GM18498 (cell line): ENCODE measurements around the gene F5.

ENCODE experiments used
- ATAC-seq: cut with Tn5 transposase; IDR thresholded peaks from one replicate; pipeline ENCODE4 v1.9.1; 2021; ENCODE audit warnings: mild to moderate bottlenecking, moderate library complexity; ENCODE audit not compliant: unreplicated experiment

F5 gene

DNA sequence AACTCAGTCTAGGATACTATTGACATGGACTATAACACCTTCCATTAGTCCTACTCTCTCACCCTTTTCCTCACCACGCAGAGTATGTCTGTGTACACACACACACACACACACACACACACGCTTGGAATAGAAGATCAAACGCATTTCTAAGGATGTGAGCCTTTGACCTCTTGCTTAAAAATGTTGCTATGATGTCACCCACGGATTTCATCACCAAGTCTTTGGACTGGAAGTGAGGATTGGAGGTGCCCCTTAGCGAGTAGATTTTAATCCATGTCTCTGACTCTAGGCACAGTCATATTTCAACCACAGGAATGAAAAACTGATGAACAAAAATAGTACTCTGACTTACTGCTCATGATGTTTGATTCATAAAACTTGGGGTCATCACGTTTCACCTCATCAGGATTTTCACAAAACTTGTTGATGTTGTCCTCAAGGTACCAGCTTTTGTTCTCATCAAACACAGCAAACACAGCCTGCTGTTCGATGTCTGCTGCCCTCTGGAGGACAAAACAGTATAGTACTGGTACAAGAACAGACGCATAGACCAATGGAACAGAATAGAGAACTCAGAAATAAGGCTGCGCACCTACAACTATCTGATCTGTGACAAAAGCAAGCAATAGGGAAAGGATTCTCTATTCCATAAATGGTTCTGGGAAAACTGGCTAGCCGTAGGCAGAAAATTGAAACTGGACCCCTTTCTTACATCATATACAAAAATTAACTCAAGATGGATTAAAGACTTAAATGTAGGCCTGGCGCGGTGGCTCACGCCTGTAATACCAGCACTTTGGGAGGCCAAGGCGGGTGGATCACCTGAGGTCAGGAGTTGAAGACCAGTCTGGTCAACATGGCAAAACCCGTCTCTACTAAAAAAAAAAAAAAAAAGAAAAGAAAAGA is 39.9 kb downstream of the F5 start:
- ATAC-seq, result peak; percentile 70

GRCh38 chr1:169545472-169545871 is 40.8 kb downstream of the F5 start:
- no peak for ATAC-seq

- no peak for ATAC-seq
Observed at GRCh38 chr1:169538998-169539871, 47.0 kb downstream of the F5 start.

DNA sequence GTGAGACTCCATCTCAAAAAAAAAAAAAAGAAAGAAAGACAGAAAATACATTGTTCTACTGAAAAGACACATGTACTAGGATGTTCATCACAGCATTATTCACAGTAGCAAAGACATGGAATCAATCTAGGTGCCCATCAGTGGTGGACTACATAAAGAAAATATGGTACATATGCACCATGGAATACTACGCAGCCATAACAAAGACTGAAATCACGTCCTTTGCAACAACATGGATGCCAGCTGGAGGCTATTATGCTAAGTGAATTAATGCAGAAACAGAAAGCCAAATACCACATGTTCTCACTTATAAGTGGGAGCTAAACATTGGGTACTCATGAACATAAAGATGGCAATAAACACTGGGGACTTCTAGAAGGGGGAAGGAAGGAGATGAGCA is 51.6 kb downstream of the F5 start:
- ATAC-seq, result no peak

DNA sequence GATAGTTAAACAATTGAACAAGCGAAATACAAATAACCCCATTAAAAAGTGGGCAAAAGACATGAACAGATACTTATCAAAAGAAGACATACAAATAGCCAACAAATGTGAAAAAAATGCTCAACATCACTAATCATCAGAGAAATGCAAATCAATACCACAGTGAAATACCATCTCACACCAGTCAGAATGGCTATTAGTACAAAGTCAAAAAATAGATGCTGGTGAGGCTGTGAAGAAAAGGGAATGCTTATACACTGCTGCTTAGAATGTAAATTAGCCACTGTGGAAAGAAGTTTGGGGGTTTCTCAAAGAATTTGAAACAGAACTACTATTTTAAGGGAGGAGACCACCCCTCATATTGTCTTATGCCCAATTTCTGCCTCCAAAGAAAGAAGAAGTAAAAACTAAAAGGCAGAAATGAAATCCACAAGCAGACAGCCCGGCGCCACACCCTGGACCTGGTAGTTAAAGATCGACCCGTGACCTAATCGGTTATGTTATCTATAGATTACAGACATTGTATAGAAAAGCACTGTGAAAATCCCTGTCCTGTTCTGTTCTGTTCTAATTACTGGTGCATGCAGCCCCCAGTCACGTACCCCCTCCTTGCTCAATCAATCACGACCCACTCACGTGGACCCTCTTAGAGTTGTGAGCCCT is 52.6 kb downstream of the F5 start:
- peak; percentile 51 for ATAC-seq

GRCh38 chr1:169530448-169530847 is 55.8 kb downstream of the F5 start:
- ATAC-seq, result no peak

DNA sequence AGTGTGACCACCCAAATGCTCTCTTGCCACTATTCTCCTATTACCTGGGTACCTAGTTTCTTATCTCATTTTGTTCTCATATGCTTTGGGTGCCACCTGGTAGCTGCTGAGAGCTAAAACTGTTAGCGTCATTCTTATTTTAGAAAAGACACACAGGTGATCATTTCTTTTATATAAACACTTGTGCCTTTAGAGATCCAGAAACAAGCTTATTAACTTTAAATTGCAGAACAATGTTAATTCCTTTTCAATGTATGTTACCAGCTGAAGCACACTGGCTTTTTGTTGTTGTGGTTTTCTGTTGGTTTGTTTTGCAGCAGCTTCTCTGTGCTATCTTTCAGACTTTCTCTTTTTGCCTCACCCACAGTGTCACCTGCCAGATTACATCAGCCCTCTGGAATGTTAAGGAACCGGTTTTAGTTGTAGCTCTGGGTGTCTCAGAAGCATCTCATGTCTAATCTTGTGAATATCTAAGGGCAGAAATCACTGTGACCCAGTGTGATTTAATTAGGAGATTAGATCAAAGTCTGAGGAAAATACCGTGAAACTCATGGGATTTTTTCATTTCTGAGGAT is 57.1 kb downstream of the F5 start:
- no peak for ATAC-seq

DNA sequence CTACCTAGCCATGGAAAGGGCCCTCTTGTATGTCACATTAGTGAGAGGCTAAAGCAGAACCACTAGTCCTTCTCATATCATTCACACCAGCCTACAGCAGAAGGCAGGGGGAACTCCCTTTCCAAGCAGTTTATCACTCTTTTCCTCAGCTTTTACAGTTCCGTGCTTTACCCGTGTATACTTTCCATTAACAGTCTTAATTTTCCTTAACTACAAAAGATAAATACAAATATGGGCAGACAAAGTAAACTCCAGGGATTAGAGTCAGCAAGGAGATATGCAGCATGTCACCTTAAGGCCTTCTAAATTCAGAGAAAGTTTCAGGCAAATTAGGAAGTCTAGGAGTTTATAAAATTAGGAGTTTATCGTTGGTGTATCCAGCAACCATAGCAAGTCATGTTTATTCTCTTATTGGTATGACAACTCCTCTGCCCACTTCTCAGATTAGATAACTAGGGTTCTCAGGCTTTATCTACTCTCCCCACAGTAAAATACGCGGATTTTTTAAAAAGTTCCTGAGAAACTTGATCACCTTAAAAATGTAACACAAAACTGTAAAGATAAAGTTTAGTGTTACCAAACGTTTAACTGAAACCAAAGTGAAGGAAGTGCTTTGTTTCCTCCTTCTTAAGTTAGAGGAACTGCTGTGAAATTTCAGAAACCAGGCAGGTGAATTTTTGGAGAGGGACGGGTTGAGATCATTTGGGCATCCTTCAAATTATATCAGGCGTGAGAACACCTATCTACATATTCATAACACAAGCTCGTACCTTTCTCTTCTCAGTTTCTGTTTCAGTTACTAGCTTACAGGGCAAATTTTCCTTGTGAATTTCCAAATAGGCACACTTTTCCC is 57.8 kb downstream of the F5 start:
- ATAC-seq, result no peak

- ATAC-seq, result no peak
Observed at GRCh38 chr1:169527451-169528214, 58.6 kb downstream of the F5 start.

- ATAC-seq, result no peak
Observed at GRCh38 chr1:169527001-169527400, 59.3 kb downstream of the F5 start.

GRCh38 chr1:169526120-169526832 is 60.0 kb downstream of the F5 start:
- no peak for ATAC-seq

- no peak for ATAC-seq
Observed at GRCh38 chr1:169525391-169525790, 60.9 kb downstream of the F5 start.

DNA sequence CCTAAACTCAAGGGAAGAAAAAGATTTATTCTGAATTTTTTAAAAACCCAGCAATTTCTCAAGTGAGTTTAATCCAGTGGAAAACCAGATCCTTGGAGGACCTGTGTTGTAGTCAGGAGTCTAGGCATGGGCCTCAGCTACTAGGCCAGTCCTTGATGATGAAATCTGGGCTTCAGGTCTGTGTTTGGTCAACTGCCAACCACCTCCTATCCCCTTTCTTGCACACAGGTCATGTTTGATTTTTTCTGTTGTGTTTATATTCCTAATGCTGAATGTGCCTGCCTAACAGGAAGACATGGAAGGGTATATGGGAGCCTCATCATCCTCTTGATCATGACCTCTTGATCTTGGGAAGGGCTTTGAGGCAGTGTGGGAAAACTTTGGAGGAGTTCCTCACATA is 62.4 kb downstream of the F5 start:
- no peak for ATAC-seq

GRCh38 chr1:169521226-169521625 is 65.1 kb downstream of the F5 start:
- ATAC-seq, result no peak

DNA sequence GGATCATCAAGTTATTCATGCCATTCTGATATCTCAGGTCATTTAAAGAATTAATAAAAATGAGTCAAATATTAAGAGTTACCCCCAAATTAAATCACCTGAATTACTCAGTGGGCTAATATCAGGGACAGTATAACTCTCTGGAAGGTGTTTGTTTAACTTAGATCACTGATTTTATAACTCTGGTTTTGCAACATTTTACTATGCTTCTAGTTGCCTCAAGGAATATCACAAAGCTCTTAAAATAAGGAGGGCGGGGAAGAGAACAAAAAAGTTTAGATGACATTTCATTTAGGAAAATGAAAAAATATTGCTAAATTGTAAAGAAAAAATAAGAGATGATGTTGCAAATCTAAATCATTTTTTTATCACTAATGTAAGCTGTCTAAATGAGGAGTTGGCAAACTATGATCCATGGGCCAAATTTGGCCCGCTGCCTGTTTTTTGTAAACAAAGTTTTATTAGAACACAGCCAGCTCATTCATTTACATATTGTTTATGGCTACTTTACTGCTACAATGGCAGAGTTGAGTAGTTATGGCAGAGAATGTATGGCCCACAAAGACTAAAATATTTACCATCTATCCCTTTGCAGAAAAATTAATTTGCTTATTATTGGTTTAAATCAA is 68.6 kb downstream of the F5 start:
- no peak for ATAC-seq

DNA sequence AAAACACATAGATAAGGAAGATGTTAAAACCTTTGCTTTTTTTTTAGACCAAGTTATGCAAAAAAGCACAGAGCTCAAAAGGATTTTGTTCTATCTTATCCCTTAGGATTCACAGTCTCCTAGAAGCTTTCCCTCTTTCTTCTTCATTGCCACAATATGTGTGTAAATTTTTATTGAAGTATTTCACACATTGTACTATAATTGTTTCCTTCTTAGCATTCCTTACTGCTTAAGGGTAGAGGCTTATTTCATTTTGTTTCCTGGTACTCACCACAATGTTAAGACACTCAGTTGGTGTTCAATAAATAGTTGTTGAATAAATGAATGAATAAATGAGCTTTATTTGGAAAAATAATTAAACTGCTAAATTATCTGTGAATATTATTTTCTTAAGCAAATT is 70.6 kb downstream of the F5 start:
- no peak for ATAC-seq

GRCh38 chr1:169514566-169515270 is 71.6 kb downstream of the F5 start:
- ATAC-seq, result no peak

DNA sequence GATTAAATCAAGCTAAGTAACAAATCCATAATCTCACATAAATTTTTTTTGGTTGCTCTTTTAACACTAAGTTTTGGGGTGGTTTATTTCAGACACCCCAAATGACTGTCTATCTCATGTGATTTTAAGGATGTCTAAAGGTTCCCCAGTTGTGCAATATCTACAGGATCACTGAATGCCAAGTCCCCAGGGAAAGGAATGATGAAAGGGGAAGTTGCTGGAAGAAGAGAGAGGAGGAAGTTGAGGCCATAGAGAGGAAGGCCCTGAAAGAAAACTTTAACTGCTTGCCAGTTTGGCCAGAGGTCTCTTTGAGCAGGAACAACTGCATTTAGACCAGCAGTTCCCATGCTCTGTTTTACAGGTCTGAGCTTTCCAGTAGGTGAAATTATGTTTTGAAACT is 73.1 kb downstream of the F5 start:
- ATAC-seq, result no peak
